ENCODE measurements around the gene CERS3. TPM values are rescaled to one million over a fixed set of nuclear protein-coding genes. Genes with fewer than 3 reads are reported as not detected.

CERS3 gene
- total RNA-seq, 4 donors from 2014 or later, result 0.13 to 2.0 (median 0.45) TPM; not detected in 1

DNA sequence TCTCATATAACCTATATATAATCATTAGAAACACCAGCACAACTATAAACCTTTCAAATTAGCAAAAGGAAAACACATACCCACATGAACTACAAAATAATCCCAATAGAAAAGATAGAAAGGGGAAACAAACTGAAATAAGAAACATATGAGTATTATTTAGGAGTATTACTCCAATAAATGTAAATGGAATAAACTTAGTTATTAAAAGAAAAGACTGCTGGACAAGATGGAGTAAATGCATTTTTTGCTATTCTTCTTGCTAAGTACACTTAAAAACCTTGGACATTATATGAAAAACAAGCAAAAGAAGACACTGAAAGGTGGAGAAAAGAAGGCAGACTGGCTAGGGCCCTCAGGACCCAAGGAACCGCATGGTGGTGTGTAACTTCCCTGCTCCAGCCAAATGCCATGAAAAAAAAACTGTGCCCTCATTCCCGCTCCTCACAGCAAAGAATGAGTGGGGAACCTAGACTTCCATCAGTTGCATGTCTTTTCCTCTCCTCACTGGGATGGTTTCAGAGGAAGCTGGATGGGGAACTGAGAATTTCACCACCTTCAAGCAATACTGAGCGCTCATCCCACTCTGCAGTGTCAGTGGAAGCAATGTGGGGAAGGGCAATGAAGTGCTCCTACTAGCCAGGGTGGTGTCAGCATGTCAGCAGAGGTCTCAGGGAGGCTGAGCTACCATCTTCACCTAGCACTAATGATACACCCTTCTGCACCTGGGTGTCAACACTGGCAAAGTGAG lies 143.3 kb downstream of the CERS3 start:
- H3K9me3 ChIP-seq, result no peaks in the 10 kb centered on the region
- TF ChIP-seq, protein P1, sequence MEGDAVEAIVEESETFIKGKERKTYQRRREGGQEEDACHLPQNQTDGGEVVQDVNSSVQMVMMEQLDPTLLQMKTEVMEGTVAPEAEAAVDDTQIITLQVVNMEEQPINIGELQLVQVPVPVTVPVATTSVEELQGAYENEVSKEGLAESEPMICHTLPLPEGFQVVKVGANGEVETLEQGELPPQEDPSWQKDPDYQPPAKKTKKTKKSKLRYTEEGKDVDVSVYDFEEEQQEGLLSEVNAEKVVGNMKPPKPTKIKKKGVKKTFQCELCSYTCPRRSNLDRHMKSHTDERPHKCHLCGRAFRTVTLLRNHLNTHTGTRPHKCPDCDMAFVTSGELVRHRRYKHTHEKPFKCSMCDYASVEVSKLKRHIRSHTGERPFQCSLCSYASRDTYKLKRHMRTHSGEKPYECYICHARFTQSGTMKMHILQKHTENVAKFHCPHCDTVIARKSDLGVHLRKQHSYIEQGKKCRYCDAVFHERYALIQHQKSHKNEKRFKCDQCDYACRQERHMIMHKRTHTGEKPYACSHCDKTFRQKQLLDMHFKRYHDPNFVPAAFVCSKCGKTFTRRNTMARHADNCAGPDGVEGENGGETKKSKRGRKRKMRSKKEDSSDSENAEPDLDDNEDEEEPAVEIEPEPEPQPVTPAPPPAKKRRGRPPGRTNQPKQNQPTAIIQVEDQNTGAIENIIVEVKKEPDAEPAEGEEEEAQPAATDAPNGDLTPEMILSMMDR (IDR thresholded peaks at IDR 0.05), result no peak
- TF ChIP-seq POLR2A (IDR thresholded peaks at IDR 0.05), result no peak
- 84 to 85% methylated on average over 3 of the region's 3 CpGs for WGBS, 2 donors
- intact Hi-C loops (cut with DNase I), result no loop called here
- no peak for DNase-seq
- no peaks in the 10 kb centered on the region for H3K4me1 ChIP-seq
- no peak overlapping the region for H3K27ac ChIP-seq
- no peaks in the 10 kb centered on the region for H3K36me3 ChIP-seq
- no peak overlapping the region for H3K4me3 ChIP-seq (replicated peaks in 1 of 3)
- no peaks in the 10 kb centered on the region for H3K27me3 ChIP-seq

DNA sequence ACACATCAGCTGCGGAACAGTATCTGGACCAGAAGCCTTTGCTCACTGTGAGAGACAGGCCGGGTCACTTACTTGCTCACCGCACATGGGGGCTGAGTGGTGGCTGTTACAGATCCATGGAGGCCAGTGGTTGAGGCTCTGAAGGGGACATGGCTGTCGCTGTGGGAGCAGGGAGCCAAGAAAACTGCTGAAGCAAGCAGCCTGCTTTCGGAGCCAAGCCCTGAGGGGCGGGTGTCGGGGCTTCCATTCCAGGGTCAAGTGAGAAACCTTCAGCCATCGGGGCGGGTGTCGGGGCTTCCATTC lies 144.7 kb downstream of the CERS3 start:
- no peak for TF ChIP-seq POLR2A (IDR thresholded peaks at IDR 0.05)
- 11 to 66% methylated on average over 1 to 10 of the region's 10 CpGs for WGBS, 2 donors
- no peak overlapping the region for H3K27ac ChIP-seq
- no peaks in the 10 kb centered on the region for H3K4me1 ChIP-seq
- intact Hi-C loops (cut with DNase I), result no loop called here
- H3K27me3 ChIP-seq, result no peaks in the 10 kb centered on the region
- DNase-seq, result no peak
- H3K4me3 ChIP-seq (replicated peaks in 1 of 3), result no peak overlapping the region
- H3K9me3 ChIP-seq, result no peaks in the 10 kb centered on the region
- H3K36me3 ChIP-seq, result no peaks in the 10 kb centered on the region

DNA sequence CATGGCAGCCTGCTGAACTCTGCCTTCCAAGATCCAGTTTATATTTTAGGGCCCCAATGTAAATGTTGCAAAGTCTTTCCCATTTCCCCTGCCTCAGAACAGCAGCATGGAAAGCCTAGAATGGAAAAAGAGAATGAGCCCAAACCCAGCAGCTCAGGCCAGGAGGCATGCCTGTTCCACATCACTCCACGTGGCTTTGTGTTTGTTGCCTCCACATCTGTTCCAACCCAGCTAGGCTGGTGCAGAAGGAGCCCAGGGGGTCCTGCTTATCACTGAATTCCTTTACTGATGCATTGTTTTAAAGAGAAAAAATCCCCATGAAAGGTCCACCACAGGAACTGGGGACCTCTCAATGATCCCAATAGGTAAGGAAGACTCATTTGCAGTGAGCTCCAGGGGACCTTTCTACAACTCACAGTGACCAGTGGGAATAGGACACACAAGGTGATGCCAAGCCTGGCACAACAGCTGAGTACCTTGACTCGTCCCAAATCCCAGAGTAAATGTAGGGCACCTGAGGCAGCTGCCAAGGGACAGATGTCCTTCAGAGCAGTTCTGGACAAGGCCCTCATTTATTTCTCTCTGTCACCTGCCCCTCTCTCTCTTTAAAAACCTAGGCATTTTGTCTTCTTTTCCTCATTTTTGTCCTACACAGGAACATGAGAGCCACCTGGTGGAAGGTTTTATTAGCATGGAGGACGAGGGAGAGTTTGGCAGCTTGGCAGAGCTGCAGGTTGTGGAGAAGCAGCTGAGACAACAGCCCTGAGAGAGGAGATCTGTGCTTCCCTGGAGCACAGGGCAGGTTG lies 145.2 kb downstream of the CERS3 start:
- Histone ChIP-seq H3K27ac (no peak overlapping the region), H3K9me3 (no peaks in the 10 kb centered on the region), H3K4me1 (no peaks in the 10 kb centered on the region), H3K4me3 (replicated peaks in 1 of 3) (no peak overlapping the region), H3K36me3 (no peaks in the 10 kb centered on the region), H3K27me3 (no peaks in the 10 kb centered on the region)
- TF ChIP-seq, protein P1 (IDR thresholded peaks at IDR 0.05), result peak in 4 of 6 experiments; percentile 52 to 66 (median 59)
- no peak for TF ChIP-seq POLR2A (IDR thresholded peaks at IDR 0.05)
- DNase-seq, result peak; percentile 52 to 53
- WGBS, 2 donors, result 29 to 35% methylated on average over 3 of the region's 3 CpGs
- intact Hi-C loops (cut with DNase I), result no loop called here

DNA sequence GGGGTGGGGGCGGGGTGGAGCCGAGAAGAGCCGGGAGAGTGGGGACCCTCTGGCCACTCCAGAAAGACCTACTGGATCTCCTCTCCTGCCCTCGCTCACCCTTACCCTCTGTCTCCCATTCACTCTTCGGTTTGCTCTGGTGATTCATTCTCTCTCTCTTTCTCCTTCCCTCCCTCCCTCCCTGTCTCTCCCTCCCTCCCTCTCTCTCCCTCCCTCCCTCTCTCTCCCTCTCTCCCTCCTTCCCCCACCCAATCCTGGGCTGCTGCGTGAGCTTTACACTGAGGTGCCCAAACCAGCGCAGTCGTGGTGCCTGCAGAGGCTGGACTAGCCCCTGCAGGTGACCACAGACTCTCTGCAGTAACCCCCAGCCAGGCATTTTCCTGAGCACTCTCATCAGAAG lies 154.8 kb downstream of the CERS3 start:
- H3K4me1 ChIP-seq, result no peaks in the 10 kb centered on the region
- H3K36me3 ChIP-seq, result no peaks in the 10 kb centered on the region
- DNase-seq, result no peak
- H3K4me3 ChIP-seq (replicated peaks in 1 of 3), result no peak overlapping the region
- intact Hi-C loops (cut with DNase I), result no loop called here
- no peaks in the 10 kb centered on the region for H3K9me3 ChIP-seq
- no peaks in the 10 kb centered on the region for H3K27me3 ChIP-seq
- H3K27ac ChIP-seq, result no peak overlapping the region
- 17 to 18% methylated on average over 7 to 8 of the region's 8 CpGs for WGBS, 2 donors
- no peak for TF ChIP-seq POLR2A (IDR thresholded peaks at IDR 0.05)
- TF ChIP-seq, protein P1 (IDR thresholded peaks at IDR 0.05), result no peak

DNA sequence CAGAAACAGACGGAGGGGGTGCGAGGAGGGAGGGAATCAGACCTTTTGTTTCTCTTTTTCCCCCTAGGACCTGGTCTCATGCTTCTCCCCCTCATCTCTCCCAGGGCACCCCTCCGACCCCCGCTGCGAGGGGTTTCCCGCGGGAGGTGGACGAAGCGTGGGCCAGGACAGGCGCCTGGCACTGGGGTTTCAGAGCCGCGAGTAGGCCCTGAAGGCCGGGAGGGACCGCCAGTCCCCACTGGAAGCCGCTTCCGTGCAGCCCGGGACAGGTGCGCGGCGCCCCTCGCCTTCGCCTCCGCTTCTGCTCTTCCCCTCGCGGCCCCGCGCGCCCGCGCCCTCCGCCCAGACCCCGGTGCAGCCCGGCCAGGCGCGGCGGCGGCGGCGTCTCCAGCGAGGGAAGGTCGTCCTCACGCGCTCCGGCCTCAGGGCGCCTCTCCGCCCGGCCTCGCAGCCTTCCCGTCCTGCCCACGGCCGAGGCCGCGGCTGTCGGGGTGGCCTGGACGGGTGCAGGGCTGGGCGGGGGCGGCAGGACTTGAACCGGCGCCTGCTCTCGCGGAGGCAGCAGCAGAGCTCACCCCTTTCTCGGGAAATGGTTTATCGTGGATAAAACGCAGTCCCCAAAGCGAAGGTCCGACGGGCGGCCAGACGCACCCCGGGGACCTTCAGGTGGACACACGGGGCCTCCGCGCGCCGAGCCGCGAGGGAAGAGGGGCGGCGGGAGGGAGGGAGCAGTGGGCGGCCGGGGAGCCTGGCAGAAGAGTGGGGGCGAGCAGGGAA lies 155.4 kb downstream of the CERS3 start:
- no peaks in the 10 kb centered on the region for H3K36me3 ChIP-seq
- intact Hi-C loops (cut with DNase I), result no loop called here
- H3K27ac ChIP-seq, result no peak overlapping the region
- no peaks in the 10 kb centered on the region for H3K27me3 ChIP-seq
- H3K9me3 ChIP-seq, result no peaks in the 10 kb centered on the region
- no peaks in the 10 kb centered on the region for H3K4me1 ChIP-seq
- no peak for DNase-seq
- TF ChIP-seq POLR2A (IDR thresholded peaks at IDR 0.05), result no peak
- TF ChIP-seq, protein P1 (IDR thresholded peaks at IDR 0.05), result no peak
- WGBS, 2 donors, result 4 to 5% methylated on average over 24 to 30 of the region's 82 CpGs
- peak overlapping the region in 1 of 3 donors; percentile 3 for H3K4me3 ChIP-seq (replicated peaks in 1 of 3)

Data from thyroid gland (tissue), 4 donors.